MG63 (cell line): ENCODE results near the gene ST3GAL4. TPM values are rescaled to one million over a fixed set of nuclear protein-coding genes. Genes with fewer than 3 reads are reported as not detected.

Experiments used
- DNase-seq: peaks from one replicate; pipeline ENCODE4 v3.0.0-alpha.2; 2020
- H3K27me3 ChIP-seq: fragments of 250-450 bp; sonication (Bioruptor Pico); 2 replicates; pipeline ENCODE4 v1.5.1; 2020; ENCODE audit warnings: mild to moderate bottlenecking, moderate library complexity
- H3K36me3 ChIP-seq: fragments of 250-450 bp; sonication (Bioruptor Pico); 2 replicates; pipeline ENCODE4 v1.5.1; 2020; ENCODE audit warnings: mild to moderate bottlenecking, moderate library complexity
- H3K4me3 ChIP-seq: fragments of 250-450 bp; sonication (Bioruptor Pico); 2 replicates; pipeline ENCODE4 v1.5.1; 2020; ENCODE audit warnings: mild to moderate bottlenecking, moderate library complexity
- H3K9me3 ChIP-seq: fragments of 250-450 bp; sonication (Bioruptor Pico); 2 replicates; pipeline ENCODE4 v1.5.1; 2020; ENCODE audit warnings: mild to moderate bottlenecking, moderate library complexity
- total RNA-seq: library from RNA; depleted of rRNA; stranded (reverse); fragments of >200 nt; shearing (Covaris generic); gene quantifications from 2 replicates; pipeline ENCODE4 v1.2.3, GENCODE V29; 2014; ENCODE audit warnings: low replicate concordance

Gene ST3GAL4
- total RNA-seq, 1 experiment from 2014 or later: 57.9 TPM

DNA sequence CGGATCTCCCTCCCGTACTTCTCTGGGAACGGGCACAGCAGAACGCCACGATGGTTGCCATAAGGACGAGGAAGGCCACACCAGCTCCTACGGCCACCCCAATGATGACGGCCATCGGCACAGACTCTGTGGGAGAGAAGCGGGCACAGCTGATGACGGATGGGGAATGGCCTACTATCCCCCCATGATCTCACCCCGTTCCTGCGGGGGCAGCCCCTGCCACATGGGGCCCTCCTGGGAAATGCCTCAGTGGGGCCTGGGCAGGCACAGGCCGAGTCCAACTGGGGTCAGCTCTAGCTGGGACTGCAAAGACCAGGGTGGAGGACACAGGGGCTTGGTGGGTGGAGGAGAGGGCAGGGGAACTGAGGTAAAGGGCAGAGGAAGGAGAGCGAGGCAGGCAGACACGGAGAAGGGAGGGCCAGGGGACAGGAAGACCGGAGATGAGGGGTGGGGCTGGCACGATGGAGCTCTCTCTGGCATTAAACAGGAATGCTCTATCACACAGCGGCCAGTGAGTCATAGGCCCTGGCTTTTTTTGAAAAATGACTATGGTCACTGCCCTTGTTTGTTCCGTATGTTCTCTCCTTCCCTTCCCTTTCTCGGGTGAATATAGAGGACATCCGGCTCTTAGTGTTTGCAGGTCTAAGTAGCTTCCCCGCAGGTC lies 76.0 kb downstream of the ST3GAL4 start:
- no peak overlapping the region for H3K4me3 ChIP-seq

DNA sequence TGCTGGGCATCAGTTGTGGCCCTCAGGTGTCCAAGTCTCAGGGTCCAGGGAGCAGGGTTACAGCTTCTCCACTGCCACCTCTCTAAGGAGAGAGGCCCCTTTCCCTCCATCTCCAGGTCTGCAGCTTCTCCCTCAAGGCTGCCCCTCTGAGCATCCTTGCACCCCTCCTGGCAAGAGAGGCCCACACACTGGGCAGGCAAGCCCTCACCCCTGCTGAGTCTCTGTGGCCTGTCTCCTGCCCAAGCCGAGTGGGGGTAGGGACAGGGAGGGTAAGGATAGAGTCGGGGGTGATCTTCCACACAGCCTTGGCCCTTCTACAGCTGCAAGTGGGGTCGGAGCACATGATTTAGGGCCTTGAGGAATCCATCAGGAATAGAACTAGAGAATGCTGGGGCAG lies 76.6 kb downstream of the ST3GAL4 start:
- Histone ChIP-seq H3K9me3 (no peaks in the 10 kb centered on the region), H3K27me3 (no peaks in the 10 kb centered on the region; the same call in 1 of the 2 replicates), H3K36me3 (peaks cover 1% of the 10 kb centered on the region; the same call in 1 of the 2 replicates), H3K4me3 (no peak overlapping the region)
- DNase-seq: no peak

More for the DNA sequence above, 76.0 kb downstream of the ST3GAL4 start:
- Histone ChIP-seq H3K27me3 (no peaks in the 10 kb centered on the region; the same call in 1 of the 2 replicates), H3K9me3 (no peaks in the 10 kb centered on the region), H3K36me3 (no peaks in the 10 kb centered on the region)
- DNase-seq: peak; percentile 91

- no peak overlapping the region for H3K4me3 ChIP-seq
- DNase-seq: no peak
- H3K27me3 ChIP-seq: no peaks in the 10 kb centered on the region; the same call in 1 of the 2 replicates
- no peaks in the 10 kb centered on the region for H3K9me3 ChIP-seq
- peaks cover 4% of the 10 kb centered on the region; the same call in 1 of the 2 replicates for H3K36me3 ChIP-seq
Observed at GRCh38 chr11:126432525-126432924, 77.0 kb downstream of the ST3GAL4 start.

- Histone ChIP-seq H3K9me3 (no peaks in the 10 kb centered on the region), H3K27me3 (no peaks in the 10 kb centered on the region; the same call in 1 of the 2 replicates), H3K4me3 (no peak overlapping the region), H3K36me3 (peaks cover 4% of the 10 kb centered on the region; the same call in 1 of the 2 replicates)
- DNase-seq: no peak
Observed at GRCh38 chr11:126433244-126433846, 77.9 kb downstream of the ST3GAL4 start.

GRCh38 chr11:126433989-126434949 lies 78.8 kb downstream of the ST3GAL4 start:
- no peak for DNase-seq
- Histone ChIP-seq H3K9me3 (no peaks in the 10 kb centered on the region), H3K4me3 (no peak overlapping the region), H3K27me3 (no peaks in the 10 kb centered on the region; the same call in 1 of the 2 replicates), H3K36me3 (peaks cover 4% of the 10 kb centered on the region; the same call in 1 of the 2 replicates)

DNA sequence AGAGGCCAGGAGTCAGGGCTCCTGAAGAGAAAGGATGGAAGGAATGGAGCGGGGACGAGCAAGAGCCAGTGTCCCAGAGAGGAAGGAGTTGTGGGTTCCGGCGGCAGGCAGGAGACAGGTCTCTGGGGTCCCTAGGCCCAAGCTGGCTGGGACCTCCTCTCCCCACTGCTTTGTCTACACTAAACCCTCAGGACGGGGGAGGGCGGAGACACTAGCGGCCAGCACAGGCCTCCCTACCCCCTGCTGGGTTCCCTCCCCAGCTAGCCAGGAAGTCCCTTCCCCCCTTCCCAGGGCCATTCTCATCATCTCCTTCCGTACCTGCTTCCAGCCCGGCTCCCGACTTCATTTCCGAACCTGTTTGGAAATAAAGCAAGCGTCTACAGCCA lies 79.5 kb downstream of the ST3GAL4 start:
- Histone ChIP-seq H3K36me3 (peaks cover 4% of the 10 kb centered on the region; the same call in 1 of the 2 replicates), H3K9me3 (no peaks in the 10 kb centered on the region), H3K4me3 (no peak overlapping the region), H3K27me3 (no peaks in the 10 kb centered on the region; the same call in 1 of the 2 replicates)
- no peak for DNase-seq

DNA sequence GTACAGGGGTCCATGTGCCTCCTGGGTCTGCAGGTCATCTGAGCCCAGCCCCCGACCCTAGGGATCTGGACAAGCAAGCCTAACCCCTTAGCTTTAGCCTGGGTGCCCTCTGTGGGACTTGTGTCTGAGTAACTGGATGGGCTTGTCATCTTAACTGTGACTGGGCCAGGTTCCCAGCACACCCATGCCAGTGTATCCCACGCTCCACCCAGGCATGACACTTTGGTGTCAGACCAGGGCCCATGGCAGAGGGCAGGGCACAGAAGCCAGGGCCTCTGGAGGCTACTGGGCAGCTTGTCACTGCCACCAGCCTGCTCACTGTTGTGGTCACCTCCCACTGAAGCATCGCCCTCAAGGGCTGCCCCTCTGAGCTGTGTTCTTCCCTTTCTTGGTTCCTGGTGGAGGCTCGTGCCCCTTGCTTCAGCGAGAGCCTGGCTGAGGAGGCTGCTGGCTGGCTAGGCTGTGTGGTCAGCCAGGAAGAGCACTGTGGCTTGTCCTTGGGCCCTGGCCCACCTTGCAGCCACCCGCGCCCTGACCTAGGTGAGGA lies 80.8 kb downstream of the ST3GAL4 start:
- Histone ChIP-seq H3K27me3 (no peaks in the 10 kb centered on the region; the same call in 1 of the 2 replicates), H3K36me3 (peaks cover 4% of the 10 kb centered on the region; the same call in 1 of the 2 replicates), H3K4me3 (no peak overlapping the region), H3K9me3 (no peaks in the 10 kb centered on the region)
- DNase-seq: no peak

DNA sequence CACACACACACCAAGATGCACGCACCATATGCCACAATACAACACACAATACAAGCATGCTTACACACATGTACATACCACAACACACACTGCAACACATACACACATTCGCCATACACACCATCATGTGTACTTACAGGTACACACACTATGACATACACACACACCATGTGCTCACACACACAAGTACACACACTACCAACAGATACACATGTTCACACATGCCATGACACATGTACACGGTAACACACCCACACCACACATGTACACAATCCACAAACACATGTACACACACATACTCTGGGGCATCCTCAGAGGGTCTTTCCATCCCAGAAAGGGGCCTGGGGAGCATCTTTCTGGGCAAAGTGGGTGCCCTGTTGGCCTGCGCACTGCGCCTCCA lies 82.2 kb downstream of the ST3GAL4 start:
- Histone ChIP-seq H3K4me3 (no peak overlapping the region), H3K36me3 (peaks cover 4% of the 10 kb centered on the region; the same call in 1 of the 2 replicates), H3K27me3 (no peaks in the 10 kb centered on the region), H3K9me3 (no peaks in the 10 kb centered on the region)
- no peak for DNase-seq

GRCh38 chr11:126438272-126438671 lies 82.8 kb downstream of the ST3GAL4 start:
- no peaks in the 10 kb centered on the region for H3K27me3 ChIP-seq
- H3K36me3 ChIP-seq: peaks cover 4% of the 10 kb centered on the region; the same call in 1 of the 2 replicates
- H3K9me3 ChIP-seq: no peaks in the 10 kb centered on the region
- no peak overlapping the region for H3K4me3 ChIP-seq
- DNase-seq: no peak

GRCh38 chr11:126438691-126439090 lies 83.2 kb downstream of the ST3GAL4 start:
- DNase-seq: no peak
- H3K9me3 ChIP-seq: no peaks in the 10 kb centered on the region
- no peaks in the 10 kb centered on the region for H3K27me3 ChIP-seq
- H3K4me3 ChIP-seq: no peak overlapping the region
- H3K36me3 ChIP-seq: peaks cover 4% of the 10 kb centered on the region; the same call in 1 of the 2 replicates

- Histone ChIP-seq H3K4me3 (no peak overlapping the region), H3K27me3 (no peaks in the 10 kb centered on the region), H3K9me3 (no peaks in the 10 kb centered on the region), H3K36me3 (peaks cover 4% of the 10 kb centered on the region; the same call in 1 of the 2 replicates)
- DNase-seq: no peak
Observed at GRCh38 chr11:126440276-126440675, 84.8 kb downstream of the ST3GAL4 start.

DNA sequence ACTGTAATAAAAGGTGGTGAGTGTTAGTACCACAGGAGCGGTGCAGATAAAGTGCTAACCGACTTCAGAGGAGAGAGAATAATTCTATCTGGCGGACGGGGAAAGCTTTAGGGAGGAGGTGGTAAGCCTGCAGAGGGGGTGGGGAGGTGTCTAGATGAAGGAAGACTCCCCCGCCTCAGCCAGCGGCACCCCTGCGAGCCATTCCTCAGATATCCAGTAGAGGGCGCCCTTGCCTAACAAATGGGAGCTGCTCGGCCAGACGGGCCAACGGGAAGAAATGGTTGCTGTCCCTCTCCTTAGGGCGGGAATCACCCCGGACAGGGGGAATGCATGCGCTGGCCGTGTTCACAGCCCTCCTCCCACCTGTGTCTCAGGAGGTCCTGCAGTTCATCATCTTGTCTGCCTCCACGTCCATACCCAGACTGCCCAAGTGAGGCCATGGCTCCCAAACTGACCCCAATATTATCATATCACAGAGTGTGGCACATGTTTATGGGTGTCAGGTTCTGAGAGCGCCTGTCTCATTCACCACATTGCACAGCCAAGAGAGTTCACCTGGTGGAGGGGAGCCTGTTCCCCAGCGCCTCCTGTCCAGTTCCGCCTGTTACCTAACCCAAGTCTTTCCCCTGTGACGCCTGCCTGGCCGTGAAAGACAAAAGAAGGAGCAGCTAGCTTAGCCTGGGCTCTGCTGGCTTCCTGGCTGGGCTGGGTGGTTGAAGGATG lies 85.5 kb downstream of the ST3GAL4 start:
- Histone ChIP-seq H3K4me3 (no peak overlapping the region), H3K27me3 (no peaks in the 10 kb centered on the region), H3K36me3 (peaks cover 4% of the 10 kb centered on the region; the same call in 1 of the 2 replicates), H3K9me3 (no peaks in the 10 kb centered on the region)
- peak; percentile 65 for DNase-seq

DNA sequence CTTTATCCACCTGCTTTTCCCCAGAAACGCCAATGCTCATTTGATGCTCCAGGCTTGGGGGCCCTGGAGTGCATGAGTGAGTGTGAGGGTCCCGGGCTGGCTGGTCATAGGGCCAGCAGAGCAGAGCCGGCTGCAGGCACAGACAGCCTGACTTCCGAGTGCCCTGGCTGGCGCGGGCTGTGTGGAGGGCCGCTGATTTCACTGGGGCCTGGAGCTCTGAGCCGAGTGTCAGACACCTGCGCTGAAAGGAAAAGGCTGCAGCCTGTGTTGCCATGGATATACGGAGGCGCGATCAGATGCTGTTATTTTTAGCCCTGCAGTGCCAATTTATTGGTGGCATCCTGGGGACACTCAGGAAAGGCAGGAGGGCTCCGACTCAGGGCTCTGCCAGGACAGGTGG lies 87.6 kb downstream of the ST3GAL4 start:
- no peaks in the 10 kb centered on the region for H3K9me3 ChIP-seq
- H3K36me3 ChIP-seq: no peaks in the 10 kb centered on the region
- no peak overlapping the region for H3K4me3 ChIP-seq
- H3K27me3 ChIP-seq: no peaks in the 10 kb centered on the region
- DNase-seq: no peak

DNA sequence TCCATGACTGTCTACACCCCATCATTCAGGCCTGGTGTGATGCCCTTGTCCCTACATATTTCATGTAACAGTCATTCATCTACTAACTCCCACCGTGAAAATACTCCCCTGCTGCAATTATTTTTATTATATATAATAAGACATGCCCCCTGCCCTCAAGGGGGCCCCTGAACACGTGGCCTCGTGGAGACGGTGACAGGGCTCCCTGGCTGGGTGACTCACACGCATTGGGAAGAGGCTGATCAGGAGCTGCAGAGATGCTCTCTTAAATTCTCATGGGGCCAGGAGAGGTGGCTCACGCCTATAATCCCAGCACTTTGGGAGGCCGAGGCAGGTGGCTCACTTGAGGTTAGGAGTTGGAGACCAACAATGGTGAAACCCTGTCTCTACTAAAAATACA lies 88.6 kb downstream of the ST3GAL4 start:
- no peaks in the 10 kb centered on the region for H3K27me3 ChIP-seq
- no peak for DNase-seq
- no peak overlapping the region for H3K4me3 ChIP-seq

GRCh38 chr11:126446581-126446980 lies 91.1 kb downstream of the ST3GAL4 start:
- no peaks in the 10 kb centered on the region for H3K36me3 ChIP-seq
- 0 out of 2 replicates have a peak, but pooled peaks cover 3% of the 10 kb centered on the region for H3K9me3 ChIP-seq
- DNase-seq: no peak
- no peak overlapping the region for H3K4me3 ChIP-seq
- H3K27me3 ChIP-seq: no peaks in the 10 kb centered on the region

More for the DNA sequence above, 88.6 kb downstream of the ST3GAL4 start:
- no peaks in the 10 kb centered on the region for H3K9me3 ChIP-seq
- no peaks in the 10 kb centered on the region for H3K36me3 ChIP-seq

DNA sequence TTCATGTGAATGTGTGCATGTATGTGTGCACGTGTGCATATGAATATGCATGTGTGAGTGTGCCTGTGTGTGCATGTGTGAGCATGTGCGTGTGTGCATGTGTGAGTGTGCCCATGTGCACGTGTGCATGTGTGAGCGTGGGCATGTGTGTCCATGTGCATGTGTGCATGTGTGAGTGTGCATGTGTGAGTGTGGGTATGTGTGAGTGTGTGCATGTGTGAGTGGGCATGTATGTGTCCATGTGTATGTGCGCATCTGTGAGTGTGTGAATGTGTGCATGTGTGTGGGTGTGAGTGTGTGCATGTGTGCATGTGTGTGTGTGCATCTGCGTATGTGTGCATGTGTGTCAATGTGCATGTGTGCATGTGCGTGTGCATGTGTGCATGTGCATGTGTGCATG lies 94.7 kb downstream of the ST3GAL4 start:
- Histone ChIP-seq H3K36me3 (no peaks in the 10 kb centered on the region), H3K27me3 (no peaks in the 10 kb centered on the region), H3K9me3 (0 out of 2 replicates have a peak, but pooled peaks cover 3% of the 10 kb centered on the region), H3K4me3 (no peak overlapping the region)
- DNase-seq: no peak
